VCaP (cell line): ENCODE data around the gene KIFC1.

Experiments used
- H3K27ac ChIP-seq: fragments of 450-650 bp; 2 replicates; pipeline ENCODE4 v1.5.1; 2017
- CTCF ChIP-seq: fragments of 450-650 bp; conservative IDR thresholded peaks from 2 replicates; pipeline ENCODE4 v1.5.1; 2017; ENCODE audit warnings: mild to moderate bottlenecking, moderate library complexity

The KIFC1 gene

GRCh38 chr6:33412140-33413009 lies 20.8 kb downstream of the KIFC1 start:
- no peak for TF ChIP-seq CTCF
- H3K27ac ChIP-seq: peak overlapping the region; percentile 4; the same call in 1 of the 2 replicates

GRCh38 chr6:33413241-33414120 lies 21.9 kb downstream of the KIFC1 start:
- no peak for TF ChIP-seq CTCF
- no peak overlapping the region; the same call in 1 of the 2 replicates for H3K27ac ChIP-seq

GRCh38 chr6:33414592-33415271 lies 23.1 kb downstream of the KIFC1 start:
- H3K27ac ChIP-seq: peak overlapping the region; percentile 7
- peak; percentile 62 for TF ChIP-seq CTCF

- TF ChIP-seq CTCF: no peak
- peak overlapping the region; percentile 94; the same call in 1 of the 2 replicates for H3K27ac ChIP-seq
Measured at GRCh38 chr6:33415831-33416230, 24.2 kb downstream of the KIFC1 start.

GRCh38 chr6:33416386-33417127 lies 24.9 kb downstream of the KIFC1 start:
- no peak for TF ChIP-seq CTCF
- peak overlapping the region; percentile 94 for H3K27ac ChIP-seq

GRCh38 chr6:33417128-33417902 lies 25.7 kb downstream of the KIFC1 start:
- TF ChIP-seq CTCF: no peak
- H3K27ac ChIP-seq: peak overlapping the region; percentile 94
